Mesendoderm (in vitro differentiated cells): ENCODE results near the gene YWHAG.

Experiments
- DNase-seq: peaks from one replicate; pipeline ENCODE4 v3.0.0; 2013
- H2AK5ac ChIP-seq: 2 replicates; pipeline ENCODE4 v1.6.1; 2013; ENCODE audit warnings: low read length, inconsistent platforms
- H2BK120ac ChIP-seq: 2 replicates; pipeline ENCODE4 v1.6.1; 2013; ENCODE audit warnings: low read depth, mild to moderate bottlenecking, low read length, moderate library complexity, mixed read lengths
- H2BK15ac ChIP-seq: replicated peaks from 2 replicates; pipeline ENCODE4 v1.6.1; 2013; ENCODE audit warnings: low read depth, mild to moderate bottlenecking, moderate library complexity
- H2BK5ac ChIP-seq: 2 replicates; pipeline ENCODE4 v1.6.1; 2013; ENCODE audit warnings: low read length, inconsistent platforms
- H3K18ac ChIP-seq: 2 replicates; pipeline ENCODE4 v1.6.1; 2013; ENCODE audit warnings: mild to moderate bottlenecking, low read length, mixed read lengths
- H3K23ac ChIP-seq: one replicate; pipeline ENCODE4 v1.6.1; 2013; ENCODE audit warnings: low read length
- H3K27ac ChIP-seq: 2 replicates; pipeline ENCODE4 v1.5.1; 2013; ENCODE audit warnings: low read depth, mild to moderate bottlenecking, inconsistent platforms, low read length, moderate library complexity
- H3K27me3 ChIP-seq: 2 replicates; pipeline ENCODE4 v1.6.1; 2013; ENCODE audit warnings: low read length, control low read depth, mild to moderate bottlenecking, inconsistent platforms; ENCODE audit not compliant: insufficient read depth, poor library complexity
- H3K36me3 ChIP-seq: 2 replicates; pipeline ENCODE4 v1.6.1; 2013; ENCODE audit warnings: low read length, inconsistent platforms; ENCODE audit not compliant: control insufficient read depth, insufficient read depth
- H3K4ac ChIP-seq: one replicate; pipeline ENCODE4 v1.6.1; 2013; ENCODE audit warnings: low read depth, mild to moderate bottlenecking, low read length, moderate library complexity
- H3K4me1 ChIP-seq: 2 replicates; pipeline ENCODE4 v1.6.1; 2013; ENCODE audit warnings: low read depth, low read length, inconsistent platforms; ENCODE audit not compliant: control insufficient read depth
- H3K4me2 ChIP-seq: 2 replicates; pipeline ENCODE4 v1.6.1; 2013; ENCODE audit warnings: low read length
- H3K4me3 ChIP-seq: 2 replicates; pipeline ENCODE4 v1.5.1; 2013; ENCODE audit warnings: mild to moderate bottlenecking, low read length
- H3K56ac ChIP-seq: one replicate; pipeline ENCODE4 v1.6.1; 2013; ENCODE audit warnings: low read length
- H3K79me1 ChIP-seq: 2 replicates; pipeline ENCODE4 v1.6.1; 2013; ENCODE audit warnings: low read length, inconsistent platforms
- H3K79me2 ChIP-seq: 2 replicates; pipeline ENCODE4 v1.6.1; 2013; ENCODE audit warnings: mild to moderate bottlenecking, low read length; ENCODE audit not compliant: control insufficient read depth, insufficient read depth
- H3K9ac ChIP-seq: 2 replicates; pipeline ENCODE4 v1.6.1; 2013; ENCODE audit warnings: low read length, inconsistent platforms
- H4K5ac ChIP-seq: one replicate; pipeline ENCODE4 v1.6.1; 2013; ENCODE audit warnings: low read length
- H4K8ac ChIP-seq: one replicate; pipeline ENCODE4 v1.6.1; 2013; ENCODE audit warnings: low read depth, mild to moderate bottlenecking, control low read depth, low read length, moderate library complexity
- WGBS: extraction: QIAGEN DNeasy Blood & Tissue Kit; methylation state at CpG from one replicate; pipeline ENCODE4 v1.1.7; 2013; ENCODE audit warnings: low lambda C conversion rate, missing lambda C conversion rate; ENCODE audit not compliant: insufficient coverage; ENCODE audit errors: extremely low coverage; 5-methylcytosine and 5-hydroxymethylcytosine counted together

Gene YWHAG

DNA sequence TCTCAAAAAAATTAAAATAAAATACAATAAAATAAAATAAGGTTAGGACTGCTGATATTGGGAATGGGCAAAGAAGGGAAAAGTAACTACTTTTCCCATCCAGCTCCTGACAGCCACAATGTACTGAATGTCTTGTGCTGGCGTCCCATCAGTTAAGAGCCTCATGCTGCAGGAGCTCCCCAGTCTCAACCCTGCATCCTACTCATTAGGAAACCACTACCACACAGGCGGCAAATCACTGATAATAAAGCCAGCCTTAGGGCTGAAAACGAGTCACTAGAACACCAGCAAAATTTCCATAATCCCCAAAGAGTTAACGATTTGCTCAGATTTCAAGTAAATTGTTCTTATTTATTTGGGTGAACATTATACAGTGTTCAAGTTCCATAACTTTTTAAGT, 4.3 kb downstream of the YWHAG start:
- H3K4me3 ChIP-seq: no peak overlapping the region
- no peak overlapping the region for H2BK5ac ChIP-seq
- no peak overlapping the region for H3K9ac ChIP-seq
- H3K56ac ChIP-seq: no peak overlapping the region
- peaks cover 9% of the 10 kb centered on the region for H3K79me1 ChIP-seq
- DNase-seq: peak; percentile 65
- H2BK120ac ChIP-seq: no peak overlapping the region
- no peak overlapping the region for H3K18ac ChIP-seq
- no peak overlapping the region for H2BK15ac ChIP-seq
- H3K4me1 ChIP-seq: peaks cover 4% of the 10 kb centered on the region
- H4K5ac ChIP-seq: no peak overlapping the region
- no peak overlapping the region for H2AK5ac ChIP-seq
- no peak overlapping the region for H3K27ac ChIP-seq
- no CpG with 5 or more reads among the region's 4 CpGs for WGBS
- no peak overlapping the region for H3K4me2 ChIP-seq
- H4K8ac ChIP-seq: no peak overlapping the region
- H3K4ac ChIP-seq: no peak overlapping the region
- peaks cover 90% of the 10 kb centered on the region for H3K79me2 ChIP-seq
- no peak overlapping the region for H3K23ac ChIP-seq
- H3K36me3 ChIP-seq: peaks cover 6% of the 10 kb centered on the region
- no peaks in the 10 kb centered on the region for H3K27me3 ChIP-seq

DNA sequence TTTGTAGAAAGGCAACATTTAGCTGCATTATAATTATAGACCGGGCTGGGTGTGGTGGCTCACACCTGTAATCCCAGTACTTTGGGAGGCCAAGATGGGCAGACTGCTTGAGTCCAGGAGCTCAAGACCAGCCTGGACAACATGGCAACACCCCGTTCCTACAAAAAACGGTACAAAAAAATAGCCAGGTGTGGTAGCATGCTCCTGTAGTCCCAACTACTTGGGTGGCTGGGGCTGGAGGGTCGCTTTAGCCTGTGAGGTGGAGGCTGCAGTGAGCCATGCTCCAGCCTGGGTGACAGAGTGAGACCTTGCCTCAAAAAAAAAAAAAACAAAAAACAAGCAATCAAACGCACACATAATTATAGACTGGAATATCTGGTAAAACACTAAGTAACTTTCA, 5.0 kb downstream of the YWHAG start:
- H3K9ac ChIP-seq: no peak overlapping the region
- H4K8ac ChIP-seq: no peak overlapping the region
- no peaks in the 10 kb centered on the region for H3K27me3 ChIP-seq
- no peak overlapping the region for H3K27ac ChIP-seq
- H3K4me2 ChIP-seq: no peak overlapping the region
- DNase-seq: no peak
- no peak overlapping the region for H2BK15ac ChIP-seq
- peaks cover 96% of the 10 kb centered on the region for H3K79me2 ChIP-seq
- H3K36me3 ChIP-seq: peaks cover 6% of the 10 kb centered on the region
- no peak overlapping the region for H3K56ac ChIP-seq
- no peak overlapping the region for H2AK5ac ChIP-seq
- H3K4ac ChIP-seq: no peak overlapping the region
- no CpG with 5 or more reads among the region's 5 CpGs for WGBS
- no peak overlapping the region for H2BK120ac ChIP-seq
- H3K79me1 ChIP-seq: peaks cover 9% of the 10 kb centered on the region
- peaks cover 4% of the 10 kb centered on the region for H3K4me1 ChIP-seq
- no peak overlapping the region for H2BK5ac ChIP-seq
- H4K5ac ChIP-seq: no peak overlapping the region
- no peak overlapping the region for H3K18ac ChIP-seq
- no peak overlapping the region for H3K23ac ChIP-seq
- no peak overlapping the region for H3K4me3 ChIP-seq

DNA sequence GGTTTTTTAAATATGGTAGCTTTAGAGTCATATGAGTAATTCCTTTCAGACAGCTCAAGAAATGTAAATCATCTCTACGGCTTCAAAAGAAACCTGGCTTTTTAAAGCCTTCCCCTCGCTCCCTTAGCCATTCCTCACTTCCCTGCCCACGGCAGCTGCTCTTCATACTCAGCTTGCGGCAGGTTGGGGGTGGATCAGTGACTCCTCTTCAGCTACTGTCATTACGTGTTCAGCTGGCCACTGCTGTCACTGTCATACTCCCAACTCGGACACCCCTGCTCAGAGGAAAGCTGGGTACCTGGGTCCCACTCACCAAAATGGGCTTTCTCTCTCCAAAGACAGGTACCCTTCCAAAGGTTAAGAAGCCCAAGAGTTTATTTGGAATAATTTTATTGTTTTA, 6.6 kb downstream of the YWHAG start:
- Histone ChIP-seq H3K27ac (no peak overlapping the region), H4K5ac (no peak overlapping the region), H3K4ac (no peak overlapping the region), H2BK15ac (no peak overlapping the region), H2AK5ac (no peak overlapping the region), H3K4me2 (no peak overlapping the region), H3K18ac (no peak overlapping the region), H3K79me1 (peaks cover 9% of the 10 kb centered on the region), H3K23ac (no peak overlapping the region), H3K4me3 (no peak overlapping the region), H2BK5ac (no peak overlapping the region), H3K27me3 (no peaks in the 10 kb centered on the region), H3K4me1 (peaks cover 4% of the 10 kb centered on the region), H3K36me3 (peaks cover 6% of the 10 kb centered on the region), H2BK120ac (no peak overlapping the region), H4K8ac (no peak overlapping the region), H3K56ac (no peak overlapping the region), H3K79me2 (peaks cover 94% of the 10 kb centered on the region), H3K9ac (no peak overlapping the region)
- no CpG with 5 or more reads among the region's 6 CpGs for WGBS
- DNase-seq: no peak

DNA sequence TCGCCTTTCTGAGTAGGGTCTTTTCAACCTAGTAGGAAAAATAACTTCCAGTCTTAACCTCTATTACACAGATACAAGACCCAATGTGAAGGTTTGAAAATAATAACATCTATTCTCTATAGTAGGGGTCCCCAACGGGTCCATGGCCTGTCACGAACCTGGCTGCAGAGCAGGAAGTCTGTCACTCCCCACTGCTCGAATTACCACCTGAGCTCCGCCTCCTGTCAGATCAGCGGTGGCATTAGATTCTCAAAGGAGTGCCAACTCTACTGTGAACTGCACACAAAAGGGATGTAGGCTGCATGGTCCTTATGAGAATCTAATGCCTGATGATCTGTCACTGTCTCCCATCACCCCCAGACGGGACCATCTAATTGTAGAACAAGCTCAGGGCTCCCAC, 7.4 kb downstream of the YWHAG start:
- H3K4me1 ChIP-seq: peaks cover 2% of the 10 kb centered on the region
- H3K79me1 ChIP-seq: peaks cover 14% of the 10 kb centered on the region
- WGBS: no CpG with 5 or more reads among the region's 7 CpGs

DNA sequence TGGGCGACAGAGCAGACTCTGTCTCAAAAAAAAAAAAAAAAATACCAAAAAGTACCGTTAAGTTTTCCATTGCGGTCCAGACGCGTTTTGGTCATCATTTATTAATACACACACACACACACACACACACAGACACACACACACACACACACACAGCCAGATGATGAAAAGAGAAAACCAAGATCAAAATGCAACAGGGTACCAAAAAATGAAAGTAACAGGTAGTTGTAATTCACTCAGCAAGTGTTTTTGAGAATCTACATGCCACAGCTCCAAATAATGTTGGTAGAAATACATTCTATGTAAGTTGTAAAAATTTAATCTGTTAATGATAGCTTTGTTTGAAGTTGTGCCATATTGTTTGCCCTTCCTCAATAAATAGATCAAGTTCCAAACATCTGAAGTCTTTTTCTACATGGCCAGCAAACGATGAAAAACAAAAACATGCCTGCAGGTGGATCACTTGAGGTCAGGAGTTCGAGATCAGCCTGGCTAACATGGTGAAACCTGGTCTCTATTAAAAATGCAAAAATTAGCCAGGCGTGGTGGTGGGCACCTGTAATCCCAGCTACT, 9.4 kb downstream of the YWHAG start:
- Histone ChIP-seq H3K27ac (no peak overlapping the region), H3K4me2 (no peak overlapping the region), H3K79me2 (peaks cover 92% of the 10 kb centered on the region), H3K4me1 (no peaks in the 10 kb centered on the region), H3K79me1 (peaks cover 16% of the 10 kb centered on the region), H2BK120ac (no peak overlapping the region), H2BK5ac (no peak overlapping the region), H3K18ac (no peak overlapping the region), H2AK5ac (no peak overlapping the region), H3K4ac (no peak overlapping the region), H3K9ac (no peak overlapping the region), H3K56ac (no peak overlapping the region), H3K23ac (no peak overlapping the region), H3K27me3 (no peaks in the 10 kb centered on the region), H2BK15ac (no peak overlapping the region), H4K5ac (no peak overlapping the region), H3K4me3 (no peak overlapping the region), H3K36me3 (peaks cover 14% of the 10 kb centered on the region), H4K8ac (no peak overlapping the region)
- no peak for DNase-seq
- WGBS: no CpG with 5 or more reads among the region's 8 CpGs

More for the DNA sequence above, 7.4 kb downstream of the YWHAG start:
- peaks cover 95% of the 10 kb centered on the region for H3K79me2 ChIP-seq
- H3K23ac ChIP-seq: no peak overlapping the region
- peaks cover 11% of the 10 kb centered on the region for H3K36me3 ChIP-seq
- no peak overlapping the region for H3K4me3 ChIP-seq
- no peak overlapping the region for H4K8ac ChIP-seq
- H3K27me3 ChIP-seq: no peaks in the 10 kb centered on the region
- H3K27ac ChIP-seq: no peak overlapping the region
- DNase-seq: no peak
- no peak overlapping the region for H4K5ac ChIP-seq
- no peak overlapping the region for H2BK5ac ChIP-seq
- no peak overlapping the region for H3K56ac ChIP-seq
- no peak overlapping the region for H3K18ac ChIP-seq
- H2BK120ac ChIP-seq: no peak overlapping the region
- H2BK15ac ChIP-seq: no peak overlapping the region
- H3K4me2 ChIP-seq: no peak overlapping the region
- H3K4ac ChIP-seq: no peak overlapping the region
- no peak overlapping the region for H3K9ac ChIP-seq
- no peak overlapping the region for H2AK5ac ChIP-seq

DNA sequence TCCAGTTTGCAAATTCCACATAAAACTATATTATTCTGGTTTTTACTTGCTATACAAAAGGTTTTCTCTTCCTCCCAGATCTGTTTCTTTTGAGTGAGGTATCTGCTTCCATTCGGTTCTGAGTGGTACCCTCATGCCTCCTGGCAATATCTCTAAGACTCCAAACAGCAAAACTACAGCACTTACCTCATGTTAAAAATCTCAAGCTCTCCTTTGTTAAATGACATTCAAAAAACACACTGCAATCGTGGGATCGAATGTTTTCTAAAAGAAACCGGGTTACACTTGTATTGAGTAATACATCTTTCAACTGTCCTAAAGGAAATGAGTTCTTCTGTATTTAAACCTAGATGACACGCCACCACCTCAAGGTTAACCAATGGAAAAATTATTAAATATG, 11.1 kb downstream of the YWHAG start:
- Histone ChIP-seq H4K5ac (no peak overlapping the region), H2BK120ac (no peak overlapping the region), H3K27ac (no peak overlapping the region), H3K9ac (no peak overlapping the region), H3K4me3 (no peak overlapping the region), H3K18ac (no peak overlapping the region), H3K79me2 (peaks cover 91% of the 10 kb centered on the region), H3K36me3 (peaks cover 20% of the 10 kb centered on the region), H3K79me1 (peaks cover 24% of the 10 kb centered on the region), H2AK5ac (no peak overlapping the region), H3K4me2 (no peak overlapping the region), H2BK5ac (no peak overlapping the region), H4K8ac (no peak overlapping the region), H3K27me3 (no peaks in the 10 kb centered on the region), H3K4me1 (no peaks in the 10 kb centered on the region), H2BK15ac (no peak overlapping the region), H3K23ac (no peak overlapping the region), H3K4ac (no peak overlapping the region), H3K56ac (no peak overlapping the region)
- no peak for DNase-seq
- no CpG with 5 or more reads among the region's 5 CpGs for WGBS
